ENCODE results near the gene GANC.

Gene GANC

GRCh38 chr15:42343596-42344232, 70.7 kb downstream of the GANC start:
- no peak overlapping the region for H3K9ac ChIP-seq (ENCODE audit: low read depth, low read length)
- H3K36me3 ChIP-seq (ENCODE audit: control insufficient read depth, insufficient read depth, low read length): no peaks in the 10 kb centered on the region
- H3K27me3 ChIP-seq (ENCODE audit: control insufficient read depth, insufficient read depth, low read length): no peaks in the 10 kb centered on the region
- H3K9me3 ChIP-seq (ENCODE audit: control insufficient read depth, insufficient read depth, low read length): no peaks in the 10 kb centered on the region
- H3K4me1 ChIP-seq (ENCODE audit: control insufficient read depth, insufficient read depth, low read length): no peaks in the 10 kb centered on the region
- no peak overlapping the region for H3K4me3 ChIP-seq (ENCODE audit: low read depth, low read length)
- no peak overlapping the region for H3K27ac ChIP-seq (ENCODE audit: low read depth, low read length)

- no peak overlapping the region for H3K4me3 ChIP-seq (ENCODE audit: low read depth, low read length)
- H3K9ac ChIP-seq (ENCODE audit: low read depth, low read length): no peak overlapping the region
- no peaks in the 10 kb centered on the region for H3K9me3 ChIP-seq (ENCODE audit: control insufficient read depth, insufficient read depth, low read length)
- no peak overlapping the region for H3K27ac ChIP-seq (ENCODE audit: low read depth, low read length)
- H3K27me3 ChIP-seq (ENCODE audit: control insufficient read depth, insufficient read depth, low read length): no peaks in the 10 kb centered on the region
- H3K4me1 ChIP-seq (ENCODE audit: control insufficient read depth, insufficient read depth, low read length): no peaks in the 10 kb centered on the region
- H3K36me3 ChIP-seq (ENCODE audit: control insufficient read depth, insufficient read depth, low read length): no peaks in the 10 kb centered on the region
Observed at GRCh38 chr15:42344763-42345162, 71.8 kb downstream of the GANC start.

GRCh38 chr15:42345504-42345903, 72.5 kb downstream of the GANC start:
- H3K9me3 ChIP-seq (ENCODE audit: control insufficient read depth, insufficient read depth, low read length): no peaks in the 10 kb centered on the region
- H3K27ac ChIP-seq (ENCODE audit: low read depth, low read length): no peak overlapping the region
- H3K4me1 ChIP-seq (ENCODE audit: control insufficient read depth, insufficient read depth, low read length): no peaks in the 10 kb centered on the region
- H3K9ac ChIP-seq (ENCODE audit: low read depth, low read length): no peak overlapping the region
- H3K4me3 ChIP-seq (ENCODE audit: low read depth, low read length): no peak overlapping the region
- H3K36me3 ChIP-seq (ENCODE audit: control insufficient read depth, insufficient read depth, low read length): no peaks in the 10 kb centered on the region
- no peaks in the 10 kb centered on the region for H3K27me3 ChIP-seq (ENCODE audit: control insufficient read depth, insufficient read depth, low read length)

- Histone ChIP-seq H3K9me3 (ENCODE audit: control insufficient read depth, insufficient read depth, low read length) (no peaks in the 10 kb centered on the region), H3K36me3 (ENCODE audit: control insufficient read depth, insufficient read depth, low read length) (no peaks in the 10 kb centered on the region), H3K4me3 (ENCODE audit: low read depth, low read length) (no peak overlapping the region), H3K9ac (ENCODE audit: low read depth, low read length) (no peak overlapping the region), H3K27me3 (ENCODE audit: control insufficient read depth, insufficient read depth, low read length) (no peaks in the 10 kb centered on the region), H3K4me1 (ENCODE audit: control insufficient read depth, insufficient read depth, low read length) (no peaks in the 10 kb centered on the region), H3K27ac (ENCODE audit: low read depth, low read length) (no peak overlapping the region)
Observed at GRCh38 chr15:42348083-42348482, 75.1 kb downstream of the GANC start.

DNA sequence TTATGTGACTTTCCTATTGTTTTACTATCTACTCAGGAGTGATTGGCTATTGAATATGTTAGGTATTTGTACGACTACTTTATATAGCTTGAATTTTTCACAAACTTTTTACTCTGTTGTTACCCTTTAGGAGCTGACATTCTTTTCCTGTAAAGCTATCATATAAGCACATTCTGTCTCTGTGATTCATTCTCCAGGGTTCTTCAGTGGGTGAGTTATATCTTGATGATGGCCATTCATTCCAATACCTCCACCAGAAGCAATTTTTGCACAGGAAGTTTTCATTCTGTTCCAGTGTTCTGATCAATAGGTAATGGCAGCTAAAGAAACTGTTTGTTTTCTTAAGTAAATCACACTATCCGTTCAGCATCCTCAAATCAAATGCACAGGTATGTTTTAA, 76.2 kb downstream of the GANC start:
- Histone ChIP-seq H3K4me3 (ENCODE audit: low read depth, low read length) (no peak overlapping the region), H3K27me3 (ENCODE audit: control insufficient read depth, insufficient read depth, low read length) (no peaks in the 10 kb centered on the region), H3K9me3 (ENCODE audit: control insufficient read depth, insufficient read depth, low read length) (no peaks in the 10 kb centered on the region), H3K36me3 (ENCODE audit: control insufficient read depth, insufficient read depth, low read length) (no peaks in the 10 kb centered on the region), H3K27ac (ENCODE audit: low read depth, low read length) (no peak overlapping the region), H3K4me1 (ENCODE audit: control insufficient read depth, insufficient read depth, low read length) (no peaks in the 10 kb centered on the region), H3K9ac (ENCODE audit: low read depth, low read length) (no peak overlapping the region)

- H3K4me3 ChIP-seq (ENCODE audit: low read depth, low read length): no peak overlapping the region
- no peaks in the 10 kb centered on the region for H3K4me1 ChIP-seq (ENCODE audit: control insufficient read depth, insufficient read depth, low read length)
- H3K27ac ChIP-seq (ENCODE audit: low read depth, low read length): no peak overlapping the region
- H3K36me3 ChIP-seq (ENCODE audit: control insufficient read depth, insufficient read depth, low read length): no peaks in the 10 kb centered on the region
- no peaks in the 10 kb centered on the region for H3K9me3 ChIP-seq (ENCODE audit: control insufficient read depth, insufficient read depth, low read length)
- no peak overlapping the region for H3K9ac ChIP-seq (ENCODE audit: low read depth, low read length)
- no peaks in the 10 kb centered on the region for H3K27me3 ChIP-seq (ENCODE audit: control insufficient read depth, insufficient read depth, low read length)
Observed at GRCh38 chr15:42352401-42352800, 79.4 kb downstream of the GANC start.

- H3K4me1 ChIP-seq (ENCODE audit: control insufficient read depth, insufficient read depth, low read length): no peaks in the 10 kb centered on the region
- H3K9ac ChIP-seq (ENCODE audit: low read depth, low read length): no peak overlapping the region
- no peaks in the 10 kb centered on the region for H3K9me3 ChIP-seq (ENCODE audit: control insufficient read depth, insufficient read depth, low read length)
- H3K4me3 ChIP-seq (ENCODE audit: low read depth, low read length): no peak overlapping the region
- no peaks in the 10 kb centered on the region for H3K27me3 ChIP-seq (ENCODE audit: control insufficient read depth, insufficient read depth, low read length)
- H3K27ac ChIP-seq (ENCODE audit: low read depth, low read length): no peak overlapping the region
- no peaks in the 10 kb centered on the region for H3K36me3 ChIP-seq (ENCODE audit: control insufficient read depth, insufficient read depth, low read length)
Observed at GRCh38 chr15:42353061-42353460, 80.1 kb downstream of the GANC start.

DNA sequence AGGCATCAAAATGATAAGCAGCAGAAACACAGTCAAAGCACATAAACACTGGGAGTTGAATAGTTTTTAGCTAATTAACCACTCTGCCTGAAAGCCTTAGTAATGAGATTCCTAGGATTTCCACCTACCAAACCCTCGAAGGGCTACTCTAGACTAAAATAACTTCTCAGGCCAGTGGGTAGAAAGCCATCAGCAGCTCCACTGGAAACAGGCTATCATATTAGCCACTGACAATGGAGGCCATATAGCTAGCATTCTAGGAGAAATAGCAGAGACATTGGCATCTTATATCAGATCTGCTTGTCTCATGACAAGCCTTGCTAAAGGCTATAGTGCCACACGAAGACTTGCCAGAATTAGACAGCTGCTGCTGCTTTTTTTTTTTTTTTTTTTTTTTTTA, 81.8 kb downstream of the GANC start:
- Histone ChIP-seq H3K9ac (ENCODE audit: low read depth, low read length) (no peak overlapping the region), H3K27me3 (ENCODE audit: control insufficient read depth, insufficient read depth, low read length) (no peaks in the 10 kb centered on the region), H3K9me3 (ENCODE audit: control insufficient read depth, insufficient read depth, low read length) (no peaks in the 10 kb centered on the region), H3K27ac (ENCODE audit: low read depth, low read length) (no peak overlapping the region), H3K4me1 (ENCODE audit: control insufficient read depth, insufficient read depth, low read length) (no peaks in the 10 kb centered on the region), H3K36me3 (ENCODE audit: control insufficient read depth, insufficient read depth, low read length) (no peaks in the 10 kb centered on the region), H3K4me3 (ENCODE audit: low read depth, low read length) (no peak overlapping the region)

DNA sequence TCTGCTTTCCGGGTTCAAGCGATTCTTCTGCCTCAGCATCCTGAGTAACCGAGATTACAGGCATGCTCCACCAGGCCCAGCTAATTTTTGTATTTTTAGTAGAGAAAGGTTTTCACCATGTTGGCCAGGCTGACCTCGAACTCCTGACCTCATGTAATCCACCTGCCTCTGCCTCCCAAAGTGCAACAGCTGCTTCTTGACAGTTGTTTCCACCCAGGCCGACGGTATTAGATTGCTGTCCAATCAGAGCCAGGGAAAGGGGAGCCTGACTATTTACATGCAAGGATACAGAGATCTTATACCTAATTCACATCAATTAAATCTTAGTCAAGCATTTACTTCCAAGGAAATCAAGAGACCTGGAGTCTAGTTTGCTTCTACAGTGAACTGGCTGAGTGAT, 82.3 kb downstream of the GANC start:
- H3K36me3 ChIP-seq (ENCODE audit: control insufficient read depth, insufficient read depth, low read length): no peaks in the 10 kb centered on the region
- H3K27ac ChIP-seq (ENCODE audit: low read depth, low read length): no peak overlapping the region
- no peak overlapping the region for H3K4me3 ChIP-seq (ENCODE audit: low read depth, low read length)
- H3K4me1 ChIP-seq (ENCODE audit: control insufficient read depth, insufficient read depth, low read length): no peaks in the 10 kb centered on the region
- no peak overlapping the region for H3K9ac ChIP-seq (ENCODE audit: low read depth, low read length)
- no peaks in the 10 kb centered on the region for H3K9me3 ChIP-seq (ENCODE audit: control insufficient read depth, insufficient read depth, low read length)
- no peaks in the 10 kb centered on the region for H3K27me3 ChIP-seq (ENCODE audit: control insufficient read depth, insufficient read depth, low read length)

- Histone ChIP-seq H3K9ac (ENCODE audit: low read depth, low read length) (no peak overlapping the region), H3K4me3 (ENCODE audit: low read depth, low read length) (no peak overlapping the region), H3K27ac (ENCODE audit: low read depth, low read length) (no peak overlapping the region), H3K36me3 (ENCODE audit: control insufficient read depth, insufficient read depth, low read length) (no peaks in the 10 kb centered on the region), H3K9me3 (ENCODE audit: control insufficient read depth, insufficient read depth, low read length) (no peaks in the 10 kb centered on the region), H3K4me1 (ENCODE audit: control insufficient read depth, insufficient read depth, low read length) (no peaks in the 10 kb centered on the region), H3K27me3 (ENCODE audit: control insufficient read depth, insufficient read depth, low read length) (no peaks in the 10 kb centered on the region)
Observed at GRCh38 chr15:42356851-42357250, 83.8 kb downstream of the GANC start.

DNA sequence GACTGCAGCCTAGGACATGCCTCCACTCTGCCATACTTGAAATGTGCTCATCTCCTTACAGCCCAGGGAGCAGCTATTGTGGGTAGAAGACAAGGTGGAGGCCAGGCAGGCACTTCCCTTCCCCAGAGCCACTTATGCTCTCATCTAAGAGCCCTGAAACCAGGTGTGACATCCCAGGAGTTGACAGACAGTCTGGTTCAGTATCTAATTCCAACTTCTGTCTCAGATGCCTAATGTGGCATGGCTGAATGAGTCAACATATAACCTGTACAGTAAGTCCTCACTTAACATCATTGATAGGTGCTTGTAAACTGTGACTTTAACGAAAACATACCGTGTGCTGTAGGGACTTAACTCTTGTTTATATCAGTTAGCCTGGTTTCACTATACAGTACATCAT, 85.1 kb downstream of the GANC start:
- Histone ChIP-seq H3K9ac (ENCODE audit: low read depth, low read length) (no peak overlapping the region), H3K36me3 (ENCODE audit: control insufficient read depth, insufficient read depth, low read length) (no peaks in the 10 kb centered on the region), H3K9me3 (ENCODE audit: control insufficient read depth, insufficient read depth, low read length) (no peaks in the 10 kb centered on the region), H3K4me1 (ENCODE audit: control insufficient read depth, insufficient read depth, low read length) (peaks cover 7% of the 10 kb centered on the region), H3K4me3 (ENCODE audit: low read depth, low read length) (no peak overlapping the region), H3K27ac (ENCODE audit: low read depth, low read length) (no peak overlapping the region), H3K27me3 (ENCODE audit: control insufficient read depth, insufficient read depth, low read length) (no peaks in the 10 kb centered on the region)

- H3K9me3 ChIP-seq (ENCODE audit: control insufficient read depth, insufficient read depth, low read length): no peaks in the 10 kb centered on the region
- no peak within 1 kb of the TSS for H3K9ac ChIP-seq (ENCODE audit: low read depth, low read length)
- no peak within 1 kb of the TSS for H3K27ac ChIP-seq (ENCODE audit: low read depth, low read length)
- H3K27me3 ChIP-seq (ENCODE audit: control insufficient read depth, insufficient read depth, low read length): no peaks in the 10 kb centered on the region
- H3K4me3 ChIP-seq (ENCODE audit: low read depth, low read length): no peak within 1 kb of the TSS
- H3K36me3 ChIP-seq (ENCODE audit: control insufficient read depth, insufficient read depth, low read length): no peaks in the 10 kb centered on the region
- peaks cover 18% of the 10 kb centered on the region for H3K4me1 ChIP-seq (ENCODE audit: control insufficient read depth, insufficient read depth, low read length)
Observed at GRCh38 chr15:42359249-42359648, 86.2 kb downstream of the GANC start, which contains the start of gene CAPN3. TSS of gene CAPN3 (plus strand) at chr15:42359501. CDS start at chr15:42359806, 305 bp downstream.
